ENCODE results near the gene NUBP2. TPM values are rescaled to one million over a fixed set of nuclear protein-coding genes. Genes with fewer than 3 reads are reported as not detected.

Gene NUBP2
- total and polyA plus RNA-seq, 2 donors (not counting 3 experiments of a cell fraction or from before 2014, with no cell fraction given) = 55.0 to 69.6 TPM

DNA sequence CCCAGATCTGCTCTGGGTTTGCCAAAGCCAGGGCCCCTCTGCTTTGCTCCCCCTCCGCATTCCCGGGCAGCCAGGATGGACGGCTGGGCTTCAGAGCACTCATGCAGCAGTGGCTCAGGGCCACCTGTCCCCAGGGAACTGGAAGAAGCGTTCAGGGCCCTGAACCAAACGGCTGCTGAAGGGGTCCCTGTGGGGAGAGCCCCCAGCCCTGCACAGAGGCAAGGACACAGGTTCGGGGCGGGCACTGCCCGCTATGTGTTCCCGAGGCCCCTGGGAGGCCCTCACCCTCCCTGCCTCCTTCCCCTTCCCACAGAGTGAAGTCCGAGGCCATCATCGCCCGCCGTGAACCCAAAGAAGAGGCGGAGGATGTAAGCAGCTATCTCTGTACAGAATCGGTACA, 21.8 kb upstream of the NUBP2 start:
- Histone ChIP-seq H3K4me1 (ENCODE audit: control insufficient read depth, extremely low read depth, insufficient read depth, low read length) (no peaks in the 10 kb centered on the region), H3K27me3 (ENCODE audit: control insufficient read depth in 2 of 2, insufficient read depth in 2 of 2, low read length in 2 of 2) (no peaks in the 10 kb centered on the region), H3K9ac (replicated peaks; ENCODE audit: extremely low read depth, insufficient read depth, low read length) (no peak overlapping the region), H3K4me3 (replicated peaks in 1 of 3; ENCODE audit: insufficient read depth in 1 of 3, low read depth in 1 of 3, low read length in 3 of 3) (no peak overlapping the region), H4K20me1 (replicated peaks; ENCODE audit: control insufficient read depth, extremely low read depth, insufficient read depth, low read length) (no peaks in the 10 kb centered on the region), H3K9me1 (replicated peaks; ENCODE audit: control insufficient read depth, extremely low read depth, insufficient read depth, low read length) (no peaks in the 10 kb centered on the region), H3K4me2 (ENCODE audit: insufficient read depth, low read length) (no peak overlapping the region), H3K79me2 (ENCODE audit: control insufficient read depth, insufficient read depth, low read length) (no peaks in the 10 kb centered on the region), H3K9me3 (replicated peaks; ENCODE audit: control insufficient read depth, insufficient read depth, low read length) (no peaks in the 10 kb centered on the region), H2AFZ (ENCODE audit: low read depth, low read length) (no peak overlapping the region), H3K27ac (ENCODE audit: insufficient read depth, low read depth, low read length) (no peak overlapping the region), H3K36me3 (ENCODE audit: control insufficient read depth in 2 of 2, extremely low read depth in 1 of 2, insufficient read depth in 2 of 2, low read length in 2 of 2) (peaks cover 2 to 44% of the 10 kb centered on the region in 2 experiments)
- FAIRE-seq (no peak), DNase-seq (ENCODE audit: low read depth, low spot score) (no peak)
- no TSS peak for BruUV-seq (replicated peaks)
- intact Hi-C loops (cut with micrococcal nuclease) = no loop called here
- ChIA-PET CTCF (interaction anchor here (1.3 kb wide), 1 partner anchor 12 kb away, joined by 3 read pairs; the partner anchor contains the start of genes EME2 and MRPS34), POLR2A (no interaction called here)
- dilution Hi-C loops (cut with MboI; ENCODE audit: extremely low pct_ligation_motif_present, low sequenced_read_pairs) = no loop called here
- TF ChIP-seq, protein P1, sequence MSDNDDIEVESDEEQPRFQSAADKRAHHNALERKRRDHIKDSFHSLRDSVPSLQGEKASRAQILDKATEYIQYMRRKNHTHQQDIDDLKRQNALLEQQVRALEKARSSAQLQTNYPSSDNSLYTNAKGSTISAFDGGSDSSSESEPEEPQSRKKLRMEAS (IDR thresholded peaks at IDR 0.05; ENCODE audit: insufficient read depth, insufficient read length) = no peak
- TF ChIP-seq POLR2A (IDR thresholded peaks at IDR 0.05; ENCODE audit: low read depth, low read length) = no peak
- no peak for TF ChIP-seq GATA2 (IDR thresholded peaks at IDR 0.05; ENCODE audit: insufficient read depth, insufficient read length, low read depth, low read length)

DNA sequence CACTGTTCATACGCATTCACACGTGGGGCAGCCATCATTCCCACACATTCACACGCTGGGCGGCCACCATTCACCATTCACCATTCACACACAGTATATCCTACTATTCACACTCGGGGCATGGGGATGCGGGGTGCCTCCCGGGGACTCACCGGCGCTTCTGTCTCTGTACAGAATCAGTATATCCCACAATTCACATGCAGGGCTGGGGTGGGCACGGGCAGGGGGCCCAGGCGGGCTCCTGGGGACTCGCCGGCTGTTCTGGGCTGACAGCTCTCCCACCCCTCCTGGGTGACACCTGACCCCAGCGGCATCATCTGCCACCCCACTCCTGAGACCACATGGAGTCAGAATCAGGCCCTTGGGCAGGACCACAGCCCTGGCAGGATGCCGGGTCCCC, 21.0 kb upstream of the NUBP2 start:
- TF ChIP-seq EZH2 (IDR thresholded peaks at IDR 0.05; ENCODE audit: borderline replicate concordance, low read depth, low read length, severe bottlenecking) (no peak), POLR2A (IDR thresholded peaks at IDR 0.05; ENCODE audit: low read depth, low read length) (no peak), FOS (IDR thresholded peaks at IDR 0.05; ENCODE audit: borderline replicate concordance, insufficient read depth, low read length) (no peak), GATA2 (IDR thresholded peaks at IDR 0.05; ENCODE audit: insufficient read depth, insufficient read length, low read depth, low read length) (no peak), MYC (IDR thresholded peaks at IDR 0.05; ENCODE audit: low read depth, low read length) (no peak), JUN (IDR thresholded peaks at IDR 0.05; ENCODE audit: borderline replicate concordance, insufficient read depth, insufficient read length, low read depth) (no peak)
- TF ChIP-seq, protein P1 (IDR thresholded peaks at IDR 0.05; ENCODE audit: insufficient read depth, insufficient read length) = no peak
- TF ChIP-seq, protein P2, sequence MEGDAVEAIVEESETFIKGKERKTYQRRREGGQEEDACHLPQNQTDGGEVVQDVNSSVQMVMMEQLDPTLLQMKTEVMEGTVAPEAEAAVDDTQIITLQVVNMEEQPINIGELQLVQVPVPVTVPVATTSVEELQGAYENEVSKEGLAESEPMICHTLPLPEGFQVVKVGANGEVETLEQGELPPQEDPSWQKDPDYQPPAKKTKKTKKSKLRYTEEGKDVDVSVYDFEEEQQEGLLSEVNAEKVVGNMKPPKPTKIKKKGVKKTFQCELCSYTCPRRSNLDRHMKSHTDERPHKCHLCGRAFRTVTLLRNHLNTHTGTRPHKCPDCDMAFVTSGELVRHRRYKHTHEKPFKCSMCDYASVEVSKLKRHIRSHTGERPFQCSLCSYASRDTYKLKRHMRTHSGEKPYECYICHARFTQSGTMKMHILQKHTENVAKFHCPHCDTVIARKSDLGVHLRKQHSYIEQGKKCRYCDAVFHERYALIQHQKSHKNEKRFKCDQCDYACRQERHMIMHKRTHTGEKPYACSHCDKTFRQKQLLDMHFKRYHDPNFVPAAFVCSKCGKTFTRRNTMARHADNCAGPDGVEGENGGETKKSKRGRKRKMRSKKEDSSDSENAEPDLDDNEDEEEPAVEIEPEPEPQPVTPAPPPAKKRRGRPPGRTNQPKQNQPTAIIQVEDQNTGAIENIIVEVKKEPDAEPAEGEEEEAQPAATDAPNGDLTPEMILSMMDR (IDR thresholded peaks at IDR 0.05; ENCODE audit: extremely low read depth in 1 of 2, insufficient read depth in 1 of 2, low read depth in 1 of 2, low read length in 2 of 2) = no peak
- ChIA-PET POLR2A (no interaction called here), CTCF (no interaction called here)
- FAIRE-seq (no peak), DNase-seq (ENCODE audit: low read depth, low spot score) (no peak)
- dilution Hi-C loops (cut with MboI; ENCODE audit: extremely low pct_ligation_motif_present, low sequenced_read_pairs) (no loop called here), intact Hi-C loops (cut with micrococcal nuclease) (no loop called here)
- Histone ChIP-seq H3K9ac (replicated peaks; ENCODE audit: extremely low read depth, insufficient read depth, low read length) (no peak overlapping the region), H3K27ac (ENCODE audit: insufficient read depth, low read depth, low read length) (no peak overlapping the region), H2AFZ (ENCODE audit: low read depth, low read length) (no peak overlapping the region), H3K9me1 (replicated peaks; ENCODE audit: control insufficient read depth, extremely low read depth, insufficient read depth, low read length) (no peaks in the 10 kb centered on the region), H3K4me1 (ENCODE audit: control insufficient read depth, extremely low read depth, insufficient read depth, low read length) (no peaks in the 10 kb centered on the region), H3K4me2 (ENCODE audit: insufficient read depth, low read length) (no peak overlapping the region), H3K27me3 (ENCODE audit: control insufficient read depth in 2 of 2, insufficient read depth in 2 of 2, low read length in 2 of 2) (no peaks in the 10 kb centered on the region), H3K4me3 (replicated peaks in 1 of 3; ENCODE audit: insufficient read depth in 1 of 3, low read depth in 1 of 3, low read length in 3 of 3) (no peak overlapping the region), H4K20me1 (replicated peaks; ENCODE audit: control insufficient read depth, extremely low read depth, insufficient read depth, low read length) (no peaks in the 10 kb centered on the region), H3K9me3 (replicated peaks; ENCODE audit: control insufficient read depth, insufficient read depth, low read length) (no peaks in the 10 kb centered on the region), H3K79me2 (ENCODE audit: control insufficient read depth, insufficient read depth, low read length) (no peaks in the 10 kb centered on the region), H3K36me3 (ENCODE audit: control insufficient read depth in 2 of 2, extremely low read depth in 1 of 2, insufficient read depth in 2 of 2, low read length in 2 of 2) (peaks cover 5 to 48% of the 10 kb centered on the region in 2 experiments)
- no TSS peak for BruUV-seq (replicated peaks)
